OCI-LY3 (cell line): ENCODE data around the gene ITPR1.
"Not testable (repeated sequence)": the region's sequence is repeated elsewhere in the genome, so short reads cannot be mapped to it uniquely, and the experiment has no call there.

Source experiments
- H2AFZ ChIP-seq: fragments of 200-600, 300-600 bp; shearing (Covaris generic); 2 replicates; pipeline ENCODE4 v1.6.0; 2014; ENCODE audit warnings: antibody characterized with exemption, low read depth, low read length
- H3K27ac ChIP-seq: fragments of 200-600, 300-600 bp; sonication (generic); 2 replicates; pipeline ENCODE4 v1.5.1; 2014; ENCODE audit warnings: mild to moderate bottlenecking, low read length, moderate library complexity, mixed read lengths
- H3K27me3 ChIP-seq: fragments of 200-600, 300-600 bp; sonication (generic); 2 replicates; pipeline ENCODE4 v1.6.1; 2014; ENCODE audit warnings: low read depth, low read length, mixed read lengths
- H3K36me3 ChIP-seq: fragments of 200-600, 300-600 bp; sonication (generic); replicated peaks from 2 replicates; pipeline ENCODE3; 2014; ENCODE audit warnings: low read depth, low read length, mixed read lengths
- H3K4me1 ChIP-seq: fragments of 300-600, 200-600 bp; sonication (generic); 2 replicates; pipeline ENCODE4 v1.6.1; 2014; ENCODE audit warnings: low read length, mixed read lengths
- H3K4me2 ChIP-seq: fragments of 200-600, 300-600 bp; sonication (generic); 2 replicates; pipeline ENCODE4 v1.6.1; 2014; ENCODE audit warnings: low read length, mixed read lengths
- H3K4me3 ChIP-seq: fragments of 300-600, 200-600 bp; sonication (generic); 2 replicates; pipeline ENCODE4 v1.5.1; 2014; ENCODE audit warnings: antibody characterized with exemption, mild to moderate bottlenecking, low read length, moderate library complexity
- H3K79me2 ChIP-seq: fragments of 300-600, 200-600 bp; shearing (Covaris generic); 2 replicates; pipeline ENCODE4 v1.6.1; 2014; ENCODE audit warnings: mild to moderate bottlenecking, low read length, mixed read lengths
- H3K9ac ChIP-seq: fragments of 300-600, 200-600 bp; shearing (Covaris generic); 2 replicates; pipeline ENCODE4 v1.6.0; 2014; ENCODE audit warnings: mild to moderate bottlenecking, low read length, moderate library complexity
- H3K9me3 ChIP-seq: fragments of 200-600, 300-600 bp; shearing (Covaris generic); 2 replicates; pipeline ENCODE4 v1.6.1; 2014; ENCODE audit warnings: low read length, mixed read lengths; ENCODE audit not compliant: insufficient read depth
- H4K20me1 ChIP-seq: fragments of 200-600, 300-600 bp; sonication (generic); 2 replicates; pipeline ENCODE4 v1.6.1; 2016; ENCODE audit warnings: low read length, mixed read lengths; ENCODE audit not compliant: insufficient read depth
- CTCF ChIP-seq: fragments of 200-600, 300-600 bp; sonication (generic); IDR thresholded peaks from 2 replicates; pipeline ENCODE4 v1.5.1; 2014; ENCODE audit warnings: antibody characterized with exemption, low read length, low read depth
- EZH2phosphoT487 ChIP-seq: fragments of 200-600 bp; shearing (Covaris generic); IDR thresholded peaks from 2 replicates; pipeline ENCODE4 v1.6.1; 2018; ENCODE audit warnings: antibody characterized with exemption, mixed run types, low read depth

ITPR1 gene

GRCh38 chr3:4596612-4597011 lies 103.5 kb downstream of the ITPR1 start:
- H3K4me2 ChIP-seq, result no peak overlapping the region
- no peak overlapping the region for H3K27ac ChIP-seq
- no peaks in the 10 kb centered on the region for H3K36me3 ChIP-seq
- no peaks in the 10 kb centered on the region for H3K79me2 ChIP-seq
- no peak overlapping the region for H3K9ac ChIP-seq
- H3K4me1 ChIP-seq, result no peaks in the 10 kb centered on the region
- no peak overlapping the region for H3K4me3 ChIP-seq
- H2AFZ ChIP-seq, result no peak overlapping the region
- H3K9me3 ChIP-seq, result no peaks in the 10 kb centered on the region
- TF ChIP-seq EZH2phosphoT487, result no peak
- TF ChIP-seq CTCF, result no peak
- no peaks in the 10 kb centered on the region for H4K20me1 ChIP-seq
- no peaks in the 10 kb centered on the region for H3K27me3 ChIP-seq

DNA sequence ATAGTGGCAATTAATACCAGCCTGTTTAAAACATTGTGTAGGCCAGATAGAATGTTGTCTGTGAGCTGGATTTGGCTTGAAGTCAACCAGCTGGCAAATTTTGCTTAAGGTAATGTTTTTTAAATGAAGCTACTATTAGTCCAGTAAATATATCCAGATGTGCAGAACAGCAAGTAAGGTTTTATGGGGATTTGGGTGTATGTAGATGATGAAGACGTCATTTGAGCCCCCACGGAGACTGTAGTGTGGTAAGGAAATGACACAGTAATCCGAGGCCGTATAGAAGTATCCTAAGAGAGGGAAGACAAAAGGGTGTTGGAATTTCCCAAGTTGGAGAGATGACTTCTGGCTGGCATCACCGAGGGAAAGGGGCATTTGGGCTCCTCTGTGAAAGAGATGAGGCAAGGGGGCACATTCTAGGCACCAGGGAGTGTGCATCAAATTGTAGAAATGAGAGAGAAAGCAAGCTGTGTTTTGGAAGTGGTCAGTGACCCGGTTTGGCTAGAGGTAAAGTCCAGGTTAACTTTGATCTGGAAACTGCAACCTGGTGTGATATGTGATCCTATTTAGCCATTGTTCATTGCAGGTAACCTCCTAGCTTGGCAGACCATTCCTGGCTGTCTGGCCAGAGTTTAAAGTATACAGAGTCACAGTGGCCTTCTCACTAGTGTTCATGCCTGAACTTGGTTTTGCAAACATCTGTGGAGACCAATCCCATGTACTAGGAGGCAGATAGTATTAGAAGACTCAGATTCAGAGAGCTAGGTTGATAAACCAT lies 104.2 kb downstream of the ITPR1 start:
- no peaks in the 10 kb centered on the region for H3K27me3 ChIP-seq
- no peaks in the 10 kb centered on the region for H3K9me3 ChIP-seq
- H3K36me3 ChIP-seq, result no peaks in the 10 kb centered on the region
- H3K4me3 ChIP-seq, result no peak overlapping the region
- no peaks in the 10 kb centered on the region for H3K4me1 ChIP-seq
- no peaks in the 10 kb centered on the region for H3K79me2 ChIP-seq
- TF ChIP-seq CTCF, result no peak
- no peak for TF ChIP-seq EZH2phosphoT487
- no peaks in the 10 kb centered on the region for H4K20me1 ChIP-seq
- H2AFZ ChIP-seq, result no peak overlapping the region
- H3K9ac ChIP-seq, result no peak overlapping the region
- no peak overlapping the region for H3K27ac ChIP-seq
- H3K4me2 ChIP-seq, result no peak overlapping the region

GRCh38 chr3:4598232-4598631 lies 105.1 kb downstream of the ITPR1 start:
- not testable (repeated sequence) for H3K36me3 ChIP-seq, H3K4me3 ChIP-seq, H3K27ac ChIP-seq, H4K20me1 ChIP-seq, H3K9ac ChIP-seq, H3K79me2 ChIP-seq, H3K27me3 ChIP-seq, H2AFZ ChIP-seq, H3K9me3 ChIP-seq, H3K4me2 ChIP-seq, H3K4me1 ChIP-seq

GRCh38 chr3:4599612-4600011 lies 106.5 kb downstream of the ITPR1 start:
- Histone ChIP-seq H3K4me3 (no peak overlapping the region), H3K27me3 (no peaks in the 10 kb centered on the region), H3K79me2 (no peaks in the 10 kb centered on the region), H3K27ac (no peak overlapping the region), H3K9ac (no peak overlapping the region), H2AFZ (no peak overlapping the region), H3K9me3 (no peaks in the 10 kb centered on the region), H3K4me1 (no peaks in the 10 kb centered on the region), H4K20me1 (no peaks in the 10 kb centered on the region), H3K4me2 (no peak overlapping the region), H3K36me3 (no peaks in the 10 kb centered on the region)
- TF ChIP-seq CTCF (no peak), EZH2phosphoT487 (no peak)
